ENCODE data around the gene JCAD.
"Not testable (repeated sequence)": the region's sequence is repeated elsewhere in the genome, so short reads cannot be mapped to it uniquely, and the experiment has no call there.

JCAD gene

DNA sequence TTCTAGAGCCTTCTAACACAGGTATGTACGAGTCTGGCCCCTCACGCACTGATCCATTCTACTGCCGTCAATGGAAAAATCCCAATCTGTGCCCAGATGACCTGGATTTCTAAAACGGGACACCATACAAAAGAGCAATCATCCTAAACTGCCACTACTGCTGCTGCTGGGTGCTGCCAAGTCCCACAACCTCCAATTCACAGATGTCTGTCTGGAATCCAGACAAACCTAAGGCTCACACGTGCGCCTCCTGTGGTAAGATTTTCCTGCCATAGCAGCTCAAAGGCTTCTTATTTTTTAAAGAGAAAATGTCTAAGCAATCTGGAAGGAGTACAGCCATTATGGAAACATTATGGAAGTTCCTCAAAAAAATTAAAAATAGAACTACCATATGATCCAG is 40.9 kb downstream of the JCAD start:
- no peak for FAIRE-seq

DNA sequence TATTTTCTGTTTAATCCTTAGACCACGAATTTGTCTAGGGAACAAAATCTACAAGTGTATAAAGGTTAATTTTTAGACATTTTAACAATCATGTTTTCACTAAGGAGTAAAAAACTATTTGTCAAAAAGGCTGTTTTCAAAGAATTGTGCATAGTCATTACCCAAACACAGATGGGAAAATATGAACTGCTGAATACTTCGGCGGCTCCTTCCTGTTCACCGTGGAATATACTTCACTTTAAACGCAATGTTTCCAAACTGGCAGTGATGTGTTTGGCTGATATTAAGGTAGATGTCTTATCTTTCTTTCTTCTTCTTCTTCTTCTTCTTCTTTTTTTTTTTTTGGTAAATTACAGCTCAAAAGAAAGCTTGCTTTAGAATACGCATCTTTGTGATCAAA is 41.4 kb downstream of the JCAD start:
- FAIRE-seq, result no peak

DNA sequence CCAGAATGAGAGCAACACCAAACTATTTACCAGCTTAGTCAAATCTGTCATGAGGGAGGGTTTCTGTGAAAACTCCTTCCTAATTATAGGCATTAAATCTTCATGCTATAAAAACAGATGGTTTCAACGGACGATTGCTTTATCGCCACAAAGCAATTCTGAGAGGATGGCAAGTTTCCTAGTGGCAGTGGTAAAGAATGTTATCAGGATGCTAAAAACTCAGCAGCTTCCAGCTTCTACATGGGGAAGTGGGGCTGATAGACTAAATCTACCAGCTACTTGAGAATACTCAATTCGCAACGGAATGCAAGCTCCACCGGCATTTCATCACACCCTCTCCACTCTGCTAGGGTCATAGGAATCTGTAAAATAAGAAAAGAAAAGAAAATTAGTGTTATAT is 41.8 kb downstream of the JCAD start:
- FAIRE-seq, result no peak

DNA sequence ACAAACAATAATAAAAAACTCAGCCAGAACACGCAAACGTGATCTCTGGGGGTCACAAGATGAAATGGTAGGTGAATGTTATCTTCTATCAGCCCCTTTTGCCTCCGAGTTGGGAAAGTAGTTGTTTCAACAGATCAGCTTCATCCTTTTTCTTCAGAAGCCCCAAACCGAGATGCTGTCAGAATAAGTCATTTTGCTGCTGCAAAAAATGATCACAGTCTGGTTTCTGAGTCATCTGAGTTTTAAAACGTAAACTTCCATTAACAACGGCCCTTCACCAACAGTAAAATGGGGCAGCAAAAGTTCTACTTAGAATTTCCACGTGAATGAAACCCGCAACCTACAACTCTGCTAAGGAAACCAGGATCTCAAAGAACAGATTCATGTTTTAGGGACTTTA is 44.9 kb downstream of the JCAD start:
- FAIRE-seq, result no peak

DNA sequence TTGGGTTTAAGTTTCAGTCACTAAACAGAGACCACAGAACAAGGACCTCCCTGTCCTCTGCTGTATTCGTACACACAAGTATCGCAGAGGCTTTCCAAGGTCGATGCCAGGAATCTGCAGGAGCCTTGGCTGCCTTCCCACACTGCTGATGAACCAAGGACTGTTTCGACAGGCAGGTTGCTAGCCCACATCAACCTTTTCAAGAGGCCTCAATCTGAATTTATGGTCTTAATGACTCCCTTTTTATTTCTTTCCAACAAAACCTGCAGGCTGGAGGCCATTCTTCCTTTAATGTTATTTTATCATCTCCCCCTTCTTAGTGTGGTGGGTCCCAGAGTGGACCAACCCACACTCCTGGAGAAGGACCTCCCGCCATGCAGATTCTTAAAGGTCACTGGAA is 45.6 kb downstream of the JCAD start:
- FAIRE-seq, result no peak

DNA sequence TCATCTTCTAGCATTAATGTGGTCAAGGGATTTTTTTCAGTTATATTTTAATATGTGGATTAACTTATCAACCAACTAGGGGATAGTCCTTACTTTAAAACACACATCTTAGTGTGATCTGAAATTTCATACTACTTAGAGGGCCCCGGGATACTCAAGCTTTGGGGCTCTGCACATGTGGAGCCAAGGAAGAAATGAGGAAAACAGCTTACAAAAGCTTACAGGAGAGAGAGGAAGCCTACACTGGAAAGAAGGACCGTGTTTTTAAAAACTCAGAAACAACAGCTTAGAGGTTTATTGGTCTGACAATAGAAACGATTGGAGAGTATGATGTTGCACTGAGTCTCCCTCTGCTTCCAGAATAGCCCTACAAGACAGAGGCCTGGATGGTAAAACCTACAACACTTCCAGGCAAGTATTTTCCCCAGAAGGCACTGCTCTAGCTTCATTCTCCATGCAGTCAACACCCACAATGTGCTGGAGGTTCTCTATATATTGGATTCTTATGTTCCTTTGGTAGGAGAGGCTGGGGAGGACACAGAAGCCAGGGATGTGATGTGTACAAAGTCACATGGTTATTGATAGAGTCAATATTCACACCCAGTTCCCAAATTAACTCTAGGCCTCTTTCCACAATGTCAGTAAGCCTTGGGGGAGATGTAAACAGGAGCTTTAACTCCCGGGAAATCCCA is 47.3 kb downstream of the JCAD start:
- no peak for FAIRE-seq

DNA sequence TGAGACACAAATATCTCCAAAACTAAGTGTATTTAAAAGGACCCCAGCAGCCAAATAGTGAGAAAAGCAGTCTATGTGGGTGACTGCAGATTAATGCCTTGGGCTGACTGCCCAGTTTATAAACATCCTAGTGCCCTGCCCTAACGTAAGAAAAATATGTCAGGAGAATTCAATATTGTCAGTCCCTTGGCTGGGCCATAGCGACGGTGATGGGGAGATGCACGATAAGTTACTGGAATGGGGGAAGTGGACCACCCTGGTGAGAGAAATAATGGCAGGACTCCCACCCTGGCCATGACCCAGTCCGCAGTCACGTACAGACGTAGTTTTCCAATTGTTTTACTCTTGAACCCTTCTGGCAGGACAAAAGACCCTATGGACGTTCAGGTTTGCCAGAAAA is 48.0 kb downstream of the JCAD start:
- no peak for FAIRE-seq

DNA sequence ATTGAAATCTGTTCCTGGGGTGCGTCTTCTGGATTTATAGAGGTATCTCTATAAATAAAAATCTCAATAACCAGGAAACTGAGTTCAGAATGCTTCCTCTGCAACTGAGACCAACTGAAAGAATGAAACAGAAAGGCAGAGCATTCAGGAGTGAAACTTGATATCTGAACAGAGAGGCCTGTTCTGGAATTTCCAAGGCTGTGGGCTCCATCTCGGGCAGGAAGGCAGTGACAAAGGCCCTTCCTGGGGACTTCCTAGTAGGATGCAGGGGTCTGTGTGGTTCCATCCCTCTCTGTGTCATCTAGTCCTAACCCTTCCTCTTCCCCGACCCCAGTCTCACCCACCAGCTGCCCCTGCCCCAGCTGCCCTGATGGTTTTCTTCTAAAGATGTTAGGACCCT is 52.0 kb downstream of the JCAD start:
- FAIRE-seq, result no peak

DNA sequence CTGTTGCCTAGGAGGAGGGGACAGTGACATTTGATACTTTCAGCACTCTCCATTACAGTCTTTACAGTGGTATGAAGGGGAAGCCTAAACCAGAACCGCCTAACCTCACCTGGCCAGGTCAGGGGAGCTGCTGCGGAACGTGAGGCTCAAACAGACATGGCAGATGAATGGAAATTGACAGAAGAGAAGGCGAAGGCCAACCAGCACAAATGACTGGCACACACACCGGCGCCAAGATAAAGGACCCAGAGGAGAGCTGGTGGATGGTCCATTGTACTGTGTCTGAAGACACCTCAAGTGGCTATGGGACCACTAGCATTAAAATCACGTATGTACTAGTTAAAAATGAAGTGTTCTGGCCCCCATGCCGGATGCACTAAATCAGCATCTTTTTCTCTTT is 53.0 kb downstream of the JCAD start:
- no peak for FAIRE-seq

DNA sequence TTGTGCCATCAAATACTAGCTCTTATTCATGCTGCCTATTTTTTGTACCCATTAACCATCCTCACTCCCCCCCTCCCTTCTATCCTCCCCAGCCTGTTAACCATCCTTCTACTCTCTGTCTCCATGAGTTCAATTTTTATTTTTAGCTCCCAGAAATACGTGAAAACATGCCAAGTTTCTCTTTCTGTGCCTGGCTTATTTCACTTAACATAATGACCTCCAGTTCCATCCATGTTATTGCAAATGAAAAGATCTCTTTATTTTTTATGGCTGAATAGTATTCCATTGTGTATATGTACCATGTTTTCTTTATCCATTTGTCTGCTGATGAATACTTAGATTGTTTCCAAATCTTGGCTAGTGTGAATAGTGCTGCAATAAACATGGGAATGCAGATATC is 54.3 kb downstream of the JCAD start:
- FAIRE-seq, result not testable (repeated sequence)

DNA sequence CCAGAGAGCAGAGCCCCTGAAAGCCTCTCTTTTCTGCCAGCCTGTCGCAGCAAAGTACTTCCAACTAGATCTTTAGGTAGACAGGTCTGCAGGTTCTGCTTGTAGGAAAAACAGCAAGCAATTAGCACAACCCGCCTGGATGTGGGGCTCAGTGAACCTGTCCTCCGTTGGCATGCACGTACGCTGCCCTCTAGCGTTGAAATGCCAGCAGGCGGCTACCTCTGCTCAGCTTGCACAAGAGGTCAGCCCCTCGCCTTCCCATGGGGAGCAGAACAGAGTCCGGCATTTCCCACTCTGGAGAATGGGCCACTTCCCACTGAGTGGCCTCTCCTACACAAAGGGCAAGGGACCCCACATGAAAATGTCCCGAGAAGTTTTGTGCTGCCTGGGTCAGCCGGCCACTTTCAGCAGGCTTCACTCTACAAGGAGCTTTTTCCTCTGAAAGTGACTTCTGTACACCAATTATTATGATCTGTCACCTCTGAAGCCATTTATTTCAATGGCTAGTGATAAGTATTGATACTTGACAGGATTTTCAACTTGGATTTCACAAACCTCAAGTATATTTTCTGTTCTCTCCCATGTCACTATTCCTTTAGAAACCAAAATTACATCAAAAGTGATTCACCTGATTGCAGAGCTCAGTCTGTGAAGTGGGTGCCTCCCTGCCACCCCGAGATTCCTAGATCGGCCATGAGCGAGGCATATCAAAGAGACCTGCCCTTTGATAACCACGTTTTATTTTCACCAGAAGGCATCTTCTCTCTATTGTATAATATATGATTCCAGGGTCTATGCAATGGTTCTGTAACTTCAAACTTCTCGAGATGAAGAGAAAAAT is 56.7 kb downstream of the JCAD start:
- FAIRE-seq, result no peak

DNA sequence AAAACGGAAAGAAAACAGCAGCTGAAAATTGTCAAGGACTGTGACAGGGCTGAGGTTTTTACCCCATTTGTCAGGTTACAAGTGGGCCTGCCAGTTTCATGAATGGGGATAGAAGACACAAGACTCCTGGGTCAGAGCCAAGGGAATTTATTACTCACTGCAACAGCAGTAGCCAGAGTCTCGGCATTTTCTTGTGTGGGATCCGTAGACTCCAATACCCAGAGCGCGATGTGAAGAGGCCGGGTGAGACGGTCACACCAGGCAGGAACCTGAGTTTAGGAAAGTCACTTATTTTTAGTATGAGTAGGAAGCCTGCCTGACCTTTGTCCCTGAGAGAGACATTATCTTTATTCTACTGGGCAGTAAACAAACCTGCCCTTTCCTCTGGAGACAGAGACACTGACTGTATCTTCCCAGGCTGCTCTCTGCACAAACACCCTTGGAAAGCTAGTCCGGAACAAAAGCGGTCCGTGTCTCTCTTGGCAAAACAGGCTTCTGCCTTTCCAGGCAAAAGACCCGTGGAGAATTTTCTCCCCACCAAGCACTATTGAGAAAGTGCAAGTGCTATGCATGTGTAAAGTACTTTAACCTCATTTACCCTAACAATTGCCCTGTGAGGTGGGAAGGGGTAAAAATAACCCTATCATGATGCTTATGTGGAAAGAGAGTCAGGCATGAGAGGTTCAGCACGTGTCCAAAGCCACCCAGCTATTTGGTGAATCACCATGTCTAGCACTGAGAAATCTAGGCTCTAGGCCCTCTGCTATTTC is 58.4 kb downstream of the JCAD start:
- no peak for FAIRE-seq

DNA sequence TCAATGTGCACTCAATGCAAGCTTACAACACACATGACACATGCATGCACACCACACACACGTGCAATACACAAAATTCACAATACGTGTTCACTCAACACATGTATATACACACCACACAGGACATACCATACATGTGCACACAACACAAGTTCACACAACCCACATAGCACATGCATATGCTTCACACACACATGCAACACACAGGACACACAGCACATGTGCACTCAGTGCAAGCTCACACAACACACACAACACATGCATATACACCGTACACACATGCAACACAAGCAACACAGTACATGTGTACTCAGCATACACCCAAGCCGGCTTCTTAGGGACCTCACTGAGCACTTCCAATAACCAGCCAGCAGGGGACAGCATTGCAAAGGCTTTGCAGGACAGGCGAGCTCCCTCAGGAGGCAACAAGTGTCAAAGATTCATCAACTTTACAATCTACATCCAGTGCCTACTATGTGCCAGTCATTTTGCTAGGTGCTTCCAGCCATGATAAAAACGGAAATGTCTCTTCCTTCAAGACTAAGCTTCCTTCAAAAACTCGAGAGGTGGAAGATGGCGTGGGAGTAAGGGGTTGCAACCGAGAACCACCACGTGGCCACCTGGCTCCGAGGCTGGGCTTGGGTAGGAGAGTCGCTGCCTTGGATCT is 61.1 kb downstream of the JCAD start:
- no peak for FAIRE-seq

DNA sequence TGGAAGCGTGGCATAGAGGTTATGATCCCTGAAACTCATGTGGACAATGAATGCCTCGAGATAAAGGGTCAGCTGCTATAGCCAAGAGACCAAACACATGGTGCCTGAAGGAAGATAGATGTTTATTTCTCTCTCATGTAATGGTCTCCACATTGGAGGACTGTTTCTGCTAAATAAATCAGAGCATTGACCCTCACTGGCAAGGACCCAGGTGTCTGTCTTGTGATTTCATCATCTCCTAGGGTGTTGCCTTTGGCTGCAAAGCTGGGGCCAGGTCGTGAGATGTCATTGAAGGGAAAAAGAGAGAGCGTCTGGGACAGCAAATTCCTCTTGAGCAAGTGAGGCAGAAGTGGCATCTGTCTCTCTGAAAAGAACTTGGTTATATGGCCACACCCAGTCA is 64.6 kb downstream of the JCAD start:
- no peak for FAIRE-seq

DNA sequence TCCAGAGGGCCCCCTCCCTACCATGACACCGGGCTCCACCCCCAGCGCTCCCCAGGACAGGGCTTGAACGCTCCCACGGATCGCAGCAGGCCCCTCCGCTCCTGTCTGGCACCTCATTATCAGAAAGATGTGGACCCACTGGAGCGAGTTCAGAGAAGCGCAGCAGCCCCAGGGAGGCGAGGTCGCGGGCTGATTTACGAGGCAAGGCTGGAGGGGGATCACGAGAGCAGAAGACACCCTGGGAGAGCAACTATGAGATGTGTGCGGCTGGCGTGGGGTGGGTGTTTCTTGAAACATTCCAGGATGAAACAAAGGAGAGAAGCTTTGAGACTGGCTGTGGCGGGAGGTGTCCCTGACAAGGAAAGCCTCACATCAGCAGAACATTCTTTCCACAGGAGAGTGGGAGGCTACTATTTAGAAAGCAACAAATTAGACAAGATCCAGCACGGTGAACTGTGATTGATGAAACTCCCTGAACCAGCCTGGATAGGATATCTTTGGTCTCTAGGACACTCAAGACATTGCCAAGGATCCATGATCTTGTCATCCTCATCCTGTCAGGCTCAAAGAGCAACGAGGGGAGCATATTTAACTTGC is 66.0 kb downstream of the JCAD start:
- FAIRE-seq, result no peak

DNA sequence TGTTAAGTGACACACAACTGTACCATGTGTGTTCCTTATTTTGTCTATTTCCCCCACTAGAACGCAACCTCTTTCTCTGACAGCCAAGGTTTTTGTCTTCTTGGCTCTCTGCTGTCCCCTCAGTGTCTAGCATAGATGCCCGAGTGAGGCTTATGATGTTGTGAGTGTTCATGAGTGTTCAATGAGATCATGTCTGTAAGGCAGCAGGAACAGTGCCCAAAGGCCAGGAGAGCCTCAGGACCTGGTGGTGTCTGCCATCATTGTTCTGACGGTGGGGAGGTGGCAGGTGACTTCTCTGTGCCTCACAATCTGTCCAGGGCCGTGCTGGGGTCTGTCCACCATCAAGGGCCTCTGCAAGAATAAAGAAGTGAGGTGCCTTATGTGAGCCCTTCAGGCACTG is 66.5 kb downstream of the JCAD start:
- no peak for FAIRE-seq

DNA sequence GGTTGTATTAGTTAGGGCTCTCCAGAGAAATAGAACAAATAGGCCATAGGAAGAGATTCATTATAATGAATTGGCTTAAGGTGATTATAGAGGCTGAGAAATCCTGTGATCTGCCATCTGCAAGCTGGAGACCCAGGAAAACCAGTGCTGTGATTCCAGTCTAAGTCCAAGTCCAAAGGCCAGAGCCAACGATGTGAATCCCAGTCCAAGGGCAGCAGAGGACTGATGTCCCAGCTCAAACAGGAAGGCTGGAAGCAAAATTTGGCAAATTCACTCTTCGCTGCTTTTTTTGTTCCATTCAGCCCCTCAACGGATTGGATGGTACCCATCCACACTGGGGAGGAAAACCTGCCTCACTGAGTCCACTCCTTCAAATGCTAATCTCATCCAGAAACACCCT is 68.0 kb downstream of the JCAD start:
- FAIRE-seq, result no peak

DNA sequence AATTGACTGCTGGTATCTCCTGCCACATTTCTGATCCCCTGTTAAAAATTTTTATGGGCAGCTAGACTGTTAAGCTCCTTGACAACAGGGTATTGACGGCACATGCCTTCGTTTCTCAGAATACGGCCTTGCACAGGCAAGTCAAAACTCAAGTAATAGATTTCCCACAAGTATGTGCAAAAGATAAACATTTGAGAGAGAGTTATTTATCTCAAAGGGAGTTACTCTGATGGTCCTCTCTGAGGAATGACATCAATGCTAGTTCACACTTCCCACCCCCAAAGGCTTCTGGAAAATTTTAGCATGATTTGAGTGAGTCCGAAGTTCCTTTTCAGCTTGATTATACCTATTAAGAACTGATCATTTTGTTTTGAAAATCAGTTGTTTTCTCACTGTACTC is 71.9 kb downstream of the JCAD start:
- no peak for FAIRE-seq

DNA sequence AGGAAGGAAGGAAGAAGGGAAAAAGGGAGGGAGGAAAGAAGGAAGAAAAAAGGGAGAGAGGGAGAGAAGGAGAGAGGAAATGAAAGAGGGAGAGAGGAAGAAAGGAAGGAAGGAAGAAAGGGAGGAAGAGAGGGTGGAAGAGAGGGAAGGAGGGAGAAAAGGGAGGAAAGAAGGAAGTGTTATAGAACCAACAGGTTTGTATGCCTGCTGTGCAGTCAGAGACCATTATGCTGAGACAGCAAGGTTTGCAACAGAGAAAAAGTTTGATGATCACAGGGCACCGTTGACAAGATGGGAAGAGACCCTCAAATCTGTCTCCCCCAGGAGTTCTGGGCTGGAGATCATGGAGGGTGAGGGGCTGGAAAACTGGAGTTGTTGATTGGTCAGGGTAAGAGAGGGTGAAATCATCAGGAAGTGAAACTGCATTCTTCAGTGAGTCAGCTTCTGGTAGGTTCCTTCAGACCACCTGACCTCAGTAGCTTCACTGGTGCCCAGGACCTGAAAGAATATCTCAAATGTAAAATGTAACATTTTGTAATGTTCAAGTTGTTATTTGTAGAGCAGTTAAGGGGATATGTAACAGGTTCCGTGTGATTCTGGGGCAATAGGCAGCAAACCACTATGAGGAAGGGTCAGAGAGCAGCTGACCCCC is 76.3 kb downstream of the JCAD start:
- no peak for FAIRE-seq

DNA sequence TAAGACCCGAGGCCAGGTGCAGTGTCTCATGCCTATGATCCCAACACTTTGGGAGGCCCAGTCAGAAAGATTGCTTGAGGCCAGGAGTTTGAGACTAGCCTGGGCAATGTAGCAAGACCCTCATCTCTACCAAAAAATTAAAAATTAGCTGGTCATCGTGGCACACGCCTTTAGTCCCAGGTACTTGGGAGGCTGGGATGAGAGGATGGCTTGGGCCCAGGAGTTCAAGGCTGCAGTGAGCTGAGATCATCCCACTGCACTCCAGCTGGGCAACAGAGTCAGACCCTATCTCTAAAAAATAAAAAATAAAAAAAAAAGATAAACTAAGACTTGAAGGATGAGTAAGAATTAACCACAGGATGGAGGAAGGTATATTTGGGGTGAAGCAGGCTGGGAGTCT is 77.9 kb downstream of the JCAD start:
- no peak for FAIRE-seq

DNA sequence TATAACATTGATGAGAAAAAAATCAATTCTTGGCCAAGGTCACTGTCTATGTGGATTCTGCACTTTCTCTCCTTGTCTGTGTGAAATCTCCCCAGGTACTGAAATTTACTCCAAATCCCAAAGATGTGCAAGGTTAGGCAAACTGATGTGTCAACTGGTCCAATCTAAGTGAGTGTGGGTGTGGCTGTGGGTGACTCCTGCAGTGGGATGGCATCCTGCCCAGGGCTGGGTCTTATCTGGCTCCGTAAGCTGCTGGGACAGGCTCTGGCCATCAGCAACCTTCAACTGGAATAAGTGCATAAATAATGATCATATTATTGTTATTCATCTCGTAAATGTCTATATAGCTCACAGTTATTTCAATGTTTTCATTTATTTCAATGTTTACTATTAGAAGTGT is 79.3 kb downstream of the JCAD start:
- no peak for FAIRE-seq

DNA sequence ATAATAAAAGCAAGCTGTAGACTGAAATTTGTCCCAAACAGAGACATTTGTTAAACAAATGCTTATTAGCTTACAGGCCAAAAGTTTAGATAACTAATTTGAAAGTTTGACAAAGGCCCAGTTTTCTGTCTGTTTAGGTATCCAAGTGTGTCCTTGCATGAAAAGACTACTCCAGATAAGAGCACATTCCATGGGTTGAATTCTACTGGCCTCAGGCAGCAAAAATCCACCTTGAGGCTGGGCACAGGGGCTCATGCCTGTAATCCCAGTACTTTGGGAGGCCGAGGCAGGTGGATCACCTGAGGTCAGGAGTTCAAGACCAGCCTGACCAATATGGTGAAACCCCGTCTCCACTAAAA is 80.0 kb downstream of the JCAD start:
- FAIRE-seq, result not testable (repeated sequence)

DNA sequence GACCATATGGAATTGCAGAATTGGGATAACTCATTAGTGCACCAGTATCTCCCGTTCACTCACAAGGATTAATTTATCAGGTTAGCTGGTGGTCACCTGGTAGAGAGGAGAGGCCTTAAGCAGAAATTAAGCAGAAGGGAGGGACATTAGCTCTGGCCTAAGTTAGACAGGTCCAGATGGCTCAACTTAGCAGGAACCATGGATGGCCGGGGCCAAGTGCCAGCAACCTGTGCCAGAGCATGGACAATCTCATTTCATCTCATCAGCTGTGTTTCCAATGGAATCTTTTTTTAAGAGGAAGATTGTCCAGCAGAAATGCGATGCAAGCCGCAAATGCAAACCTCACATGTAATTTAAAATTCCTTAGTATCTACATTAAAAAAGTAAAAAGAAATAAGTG is 82.2 kb downstream of the JCAD start:
- no peak for FAIRE-seq

Data from TTC549 (cell line).